GM10847 (cell line): ENCODE data around the gene CIDEC.

ENCODE experiments used
- POLR2A ChIP-seq: IDR thresholded peaks from 2 replicates; pipeline ENCODE4 v1.6.1; 2011; ENCODE audit not compliant: insufficient read length; ENCODE audit errors: extremely low read depth

CIDEC gene

DNA sequence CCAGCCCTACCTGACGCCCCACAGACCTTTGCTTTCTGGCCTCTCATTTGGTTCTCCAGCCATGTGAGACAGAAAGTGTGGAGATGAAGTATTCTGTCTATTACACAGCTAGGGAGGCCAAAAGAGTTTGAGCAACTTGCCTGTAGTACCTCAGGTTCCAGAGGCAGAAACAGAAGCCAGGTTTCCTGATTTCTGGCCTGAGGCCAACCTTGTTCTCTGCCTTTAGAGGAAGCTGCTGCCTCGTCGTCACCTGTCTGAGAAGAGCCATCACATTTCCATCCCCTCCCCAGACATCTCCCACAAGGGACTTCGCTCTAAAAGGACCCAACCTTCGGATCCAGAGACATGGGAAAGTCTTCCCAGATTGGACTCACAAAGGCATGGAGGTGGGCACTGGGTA, 26.4 kb upstream of the CIDEC start:
- TF ChIP-seq POLR2A, result no peak

GRCh38 chr3:9903904-9904303, 23.9 kb upstream of the CIDEC start:
- no peak for TF ChIP-seq POLR2A

GRCh38 chr3:9903238-9903624, 23.2 kb upstream of the CIDEC start:
- TF ChIP-seq POLR2A, result no peak

- TF ChIP-seq POLR2A, result no peak
Observed at GRCh38 chr3:9902372-9903237, 22.6 kb upstream of the CIDEC start, which contains the start of gene IL17RE. TSS of gene IL17RE (plus strand) at chr3:9902848. CDS start at chr3:9902933, 85 bp downstream.

DNA sequence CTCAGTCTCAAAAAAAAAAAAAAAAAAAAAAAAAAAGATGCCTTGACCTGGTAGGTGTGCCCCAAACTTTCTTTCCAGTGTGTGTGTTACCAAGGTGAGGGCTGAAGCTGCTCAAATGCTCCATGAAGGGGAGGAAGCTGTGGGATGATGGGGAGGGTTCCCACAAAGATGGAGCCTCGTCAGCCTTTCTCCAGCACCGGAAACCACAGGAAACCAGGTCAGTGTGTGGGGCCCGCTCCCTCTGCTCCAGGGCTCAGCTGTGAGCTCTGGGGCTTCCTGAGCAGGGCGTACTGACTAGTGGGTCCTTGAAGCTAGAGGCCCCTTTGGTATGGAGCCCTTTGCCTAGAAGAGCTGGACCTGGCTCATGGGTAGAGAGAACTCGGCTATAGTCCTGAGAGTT, 21.9 kb upstream of the CIDEC start:
- TF ChIP-seq POLR2A, result no peak

DNA sequence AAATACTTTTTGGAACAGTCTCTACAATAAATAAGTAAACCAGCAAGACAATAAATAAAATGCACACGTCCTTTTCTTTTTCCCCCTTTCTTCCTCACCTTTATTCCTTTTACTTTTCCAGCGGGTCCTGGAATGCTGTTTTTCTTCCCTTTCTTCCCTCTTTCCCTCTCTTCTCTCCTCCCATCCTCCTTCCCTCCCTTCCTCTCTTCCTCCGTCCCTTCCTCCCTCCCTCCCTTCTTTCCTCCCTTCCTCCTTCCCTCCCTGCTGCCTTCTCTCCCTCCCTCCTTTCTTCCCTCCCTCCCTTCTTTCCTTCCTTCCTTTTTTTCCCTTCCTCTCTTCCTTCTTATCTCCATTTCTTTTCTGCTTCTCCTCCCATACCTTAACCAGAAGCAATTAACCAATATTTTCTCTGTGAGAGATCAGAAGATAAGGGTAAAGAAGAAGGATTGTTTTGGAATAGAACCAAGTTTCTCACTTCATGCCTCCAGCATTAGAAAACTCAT, 19.3 kb upstream of the CIDEC start:
- TF ChIP-seq POLR2A, result no peak

DNA sequence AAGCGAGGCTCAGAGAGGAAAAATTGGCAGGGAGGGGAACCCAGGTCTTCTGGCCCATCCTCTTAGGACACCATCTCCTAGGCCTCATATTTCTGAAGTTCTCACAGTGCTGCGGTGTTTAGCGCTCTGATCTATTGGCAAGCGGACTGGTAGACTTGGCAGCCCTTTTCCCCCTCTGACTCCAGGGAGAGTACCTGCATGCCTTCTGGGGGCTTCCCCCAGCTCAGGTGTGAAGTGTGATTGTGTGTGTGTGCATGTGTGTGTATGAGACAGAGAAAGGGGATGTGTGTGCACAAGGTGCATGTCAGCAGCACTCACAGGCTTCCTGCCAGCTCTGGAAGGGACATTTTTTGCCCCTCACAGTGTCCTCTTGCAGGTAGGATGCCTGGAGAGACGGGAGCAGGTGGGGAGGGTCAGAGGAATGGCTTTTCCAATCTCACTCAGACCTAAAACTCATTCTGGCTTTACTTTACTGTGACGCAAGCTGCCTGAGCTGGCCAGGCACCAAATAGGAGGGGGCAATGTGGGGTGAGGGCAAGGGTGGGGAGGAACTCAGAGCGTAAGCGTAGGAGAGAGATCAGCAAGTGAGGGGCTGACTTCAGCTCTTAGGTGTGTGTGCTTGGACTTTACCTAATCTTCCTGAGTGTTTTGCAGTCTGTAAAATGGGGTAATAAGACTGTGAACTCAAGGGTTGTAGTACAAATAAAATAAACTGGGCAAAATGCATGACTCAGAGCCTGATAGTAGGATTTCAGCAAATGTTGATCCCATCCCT, 18.6 kb upstream of the CIDEC start:
- no peak for TF ChIP-seq POLR2A

DNA sequence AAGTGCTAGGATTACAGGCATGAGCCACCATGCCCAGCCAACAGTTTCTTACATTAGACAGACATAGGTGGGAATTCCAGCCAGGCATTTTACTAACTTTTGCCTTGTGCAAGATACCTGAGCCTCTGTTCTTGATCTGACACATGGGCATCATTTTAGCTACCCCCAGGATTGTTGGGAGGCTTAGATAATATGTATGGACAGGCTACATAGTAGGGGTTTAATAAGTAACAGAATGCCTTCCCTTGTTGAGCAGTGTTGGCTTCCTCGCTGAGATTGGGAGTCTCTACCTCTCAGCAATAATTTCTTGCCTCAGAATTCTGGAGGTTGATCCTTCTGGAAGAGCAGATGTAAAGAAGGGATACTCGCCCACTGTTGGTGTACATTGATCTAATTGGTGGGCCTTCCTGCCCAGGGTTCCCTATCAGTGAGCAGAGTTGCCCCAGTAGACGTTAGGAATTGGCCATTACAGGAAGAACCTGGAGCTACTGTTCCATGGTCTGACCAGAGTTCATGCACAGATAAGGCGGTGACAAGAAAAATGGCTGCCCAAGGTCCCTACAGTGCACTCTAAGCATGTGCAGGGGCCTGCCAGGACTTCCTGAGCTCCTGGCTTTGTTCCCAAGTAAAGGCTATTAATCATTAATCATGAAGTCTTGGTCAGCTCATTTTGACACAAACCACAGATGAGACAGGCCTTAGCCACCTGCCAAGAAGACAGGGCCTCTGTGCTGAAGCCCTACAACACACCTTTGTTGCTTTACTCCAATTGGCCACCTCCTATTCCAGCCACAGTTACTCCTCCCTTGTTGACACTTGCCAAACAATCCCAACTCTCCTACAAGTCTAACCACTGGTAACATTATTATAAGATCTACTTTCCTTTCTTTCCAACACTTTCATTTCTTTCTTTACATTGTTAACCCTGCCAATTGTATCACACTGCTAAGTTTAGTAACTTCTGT, 17.6 kb upstream of the CIDEC start:
- TF ChIP-seq POLR2A, result no peak

GRCh38 chr3:9893739-9894138, 13.7 kb upstream of the CIDEC start:
- TF ChIP-seq POLR2A, result no peak

DNA sequence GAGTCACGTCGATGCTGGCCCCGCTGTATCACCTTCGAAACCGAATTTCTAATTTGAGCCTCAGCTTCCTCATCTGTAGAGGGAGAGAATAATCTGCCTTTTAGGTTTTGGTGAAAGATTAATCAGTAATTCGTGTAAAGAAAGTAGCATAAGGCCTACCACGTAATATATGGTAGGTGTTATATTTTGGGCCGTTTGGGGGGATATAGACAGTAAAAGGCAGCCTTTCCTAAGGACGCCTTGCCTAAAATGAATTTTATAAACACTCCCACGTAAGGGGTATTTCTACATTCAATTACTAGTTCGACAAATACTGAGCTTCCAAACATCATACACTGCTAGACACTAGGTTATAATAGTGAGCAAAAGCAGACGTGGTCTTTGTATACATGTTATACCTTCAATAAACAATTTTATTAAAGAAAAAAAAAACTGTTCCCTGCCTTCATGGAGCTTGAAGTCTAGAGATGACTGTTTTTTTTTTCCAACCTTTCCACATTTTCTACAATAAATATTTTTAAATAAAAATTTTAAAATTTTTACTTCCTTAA, 11.1 kb upstream of the CIDEC start:
- TF ChIP-seq POLR2A, result no peak

DNA sequence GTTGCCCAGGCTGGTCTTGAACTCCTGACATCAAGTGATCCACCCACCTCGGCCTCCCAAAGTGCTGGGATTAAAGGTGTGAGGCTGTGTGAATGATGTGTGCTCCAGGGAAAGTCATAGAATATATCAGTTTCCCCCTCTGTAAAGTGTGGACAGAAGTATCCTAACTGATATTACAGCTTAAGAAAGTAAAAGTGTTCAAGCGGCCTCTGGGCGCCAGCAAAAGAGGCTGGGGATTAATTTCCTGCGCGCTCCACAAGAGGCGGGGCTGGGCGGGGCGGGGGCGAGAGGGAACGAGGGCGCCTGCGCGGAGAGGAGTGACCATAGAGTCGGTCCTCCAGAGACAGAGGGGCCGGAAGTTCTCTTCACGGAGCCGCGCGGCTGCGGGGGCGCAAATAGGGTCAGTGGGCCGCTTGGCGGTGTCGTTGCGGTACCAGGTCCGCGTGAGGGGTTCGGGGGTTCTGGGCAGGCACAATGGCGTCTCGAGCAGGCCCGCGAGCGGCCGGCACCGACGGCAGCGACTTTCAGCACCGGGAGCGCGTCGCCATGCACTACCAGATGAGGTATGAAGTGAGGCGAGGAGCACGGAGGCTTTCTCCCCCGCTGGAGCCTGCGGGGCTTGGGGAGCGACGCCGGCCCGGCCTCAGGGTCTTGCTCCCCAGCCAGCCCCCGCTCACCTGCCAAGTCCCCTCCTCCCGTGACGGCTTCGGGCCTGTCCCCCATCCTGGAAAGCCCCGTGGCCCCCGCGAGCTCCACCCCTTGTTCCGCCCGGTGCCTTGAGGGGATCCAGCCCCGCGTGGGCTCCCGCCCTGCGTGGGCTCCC, 10.4 kb upstream of the CIDEC start, which contains the start of gene JAGN1:
TSS of gene JAGN1 (plus strand) at position 362 of the 823 bp plus-strand sequence. CDS start at position 475, 113 bp downstream.
- TF ChIP-seq POLR2A, result peak; percentile 89

- TF ChIP-seq POLR2A, result no peak
Observed at GRCh38 chr3:9889405-9889804, 9.4 kb upstream of the CIDEC start.

GRCh38 chr3:9888540-9888939, 8.5 kb upstream of the CIDEC start:
- no peak for TF ChIP-seq POLR2A

GRCh38 chr3:9887480-9887879, 7.4 kb upstream of the CIDEC start:
- no peak for TF ChIP-seq POLR2A

DNA sequence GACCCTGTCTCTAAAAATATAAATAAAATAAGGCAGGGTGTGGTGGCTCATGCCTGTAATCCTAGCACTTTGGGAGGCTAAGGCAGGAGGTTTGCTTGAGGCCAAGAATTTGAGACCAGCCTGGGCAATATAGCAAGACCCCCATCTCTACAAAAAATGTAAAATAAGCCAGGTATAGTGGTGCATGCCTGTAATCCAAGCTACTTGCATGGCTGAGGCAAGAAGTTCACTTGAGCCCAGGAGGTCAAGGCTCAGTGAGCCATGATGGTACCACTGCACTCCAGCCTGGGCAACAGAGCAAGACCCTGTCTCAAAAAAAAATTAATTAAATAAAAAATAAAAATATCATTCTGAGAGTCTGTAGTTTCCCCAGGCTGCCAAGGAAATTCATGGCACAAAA, 6.3 kb upstream of the CIDEC start:
- TF ChIP-seq POLR2A, result no peak
